HepG2 (cell line): ENCODE results near the gene RAP1GAP2. TPM values are rescaled to one million over a fixed set of nuclear protein-coding genes. Genes with fewer than 3 reads are reported as not detected.

Experiments
- BATF2 ChIP-seq: sonication (generic); formaldehyde crosslinking; IDR thresholded peaks from 2 replicates; pipeline ENCODE4 v1.8.0; 2022; ENCODE audit warnings: mild to moderate bottlenecking, missing genetic modification reagents, moderate library complexity
- BRCA1 ChIP-seq: sonication (generic); formaldehyde crosslinking; IDR thresholded peaks from 2 replicates; pipeline ENCODE4 v1.4.0; 2020; ENCODE audit warnings: missing genetic modification reagents
- GMEB2 ChIP-seq: IDR thresholded peaks from 2 replicates; pipeline ENCODE4 v1.6.1; 2016; ENCODE audit warnings: missing biosample characterization, missing genetic modification reagents, low read depth
- HDAC1 ChIP-seq: sonication (generic); formaldehyde crosslinking; IDR thresholded peaks from 2 replicates; pipeline ENCODE4 v1.5.1; 2020; ENCODE audit warnings: mild to moderate bottlenecking, missing genetic modification reagents
- HNRNPUL1 ChIP-seq: fragments of 200-400 bp; formaldehyde crosslinking; IDR thresholded peaks from 2 replicates; pipeline ENCODE4 v1.6.1; 2017; ENCODE audit warnings: low read depth, mild to moderate bottlenecking, low read length, moderate library complexity
- HOXA3 ChIP-seq: sonication (generic); formaldehyde crosslinking; IDR thresholded peaks from 2 replicates; pipeline ENCODE4 v1.5.0; 2020; ENCODE audit warnings: missing genetic modification reagents
- PRDM4 ChIP-seq: sonication (generic); formaldehyde crosslinking; IDR thresholded peaks from 2 replicates; pipeline ENCODE4 v1.9.0; 2021; ENCODE audit warnings: missing genetic modification reagents, borderline replicate concordance
- ZBED4 ChIP-seq: sonication (generic); formaldehyde crosslinking; IDR thresholded peaks from 2 replicates; pipeline ENCODE4 v1.4.0; 2020; ENCODE audit warnings: missing genetic modification reagents, borderline replicate concordance
- ZFP36L2 ChIP-seq: sonication (generic); formaldehyde crosslinking; IDR thresholded peaks from 2 replicates; pipeline ENCODE4 v1.4.0; 2020; ENCODE audit warnings: missing genetic modification reagents
- ZKSCAN1 ChIP-seq: fragments of 150-350 bp; IDR thresholded peaks from 2 replicates; pipeline ENCODE4 v1.6.1; 2014; ENCODE audit warnings: low read length
- ZNF17 ChIP-seq: sonication (generic); formaldehyde crosslinking; IDR thresholded peaks from 2 replicates; pipeline ENCODE4 v1.5.0; 2020; ENCODE audit warnings: mild to moderate bottlenecking, missing genetic modification reagents
- ZNF367 ChIP-seq: sonication (generic); formaldehyde crosslinking; IDR thresholded peaks from 2 replicates; pipeline ENCODE4 v1.4.0; 2020; ENCODE audit warnings: missing genetic modification reagents, borderline replicate concordance
- ZNF468 ChIP-seq: sonication (generic); formaldehyde crosslinking; IDR thresholded peaks from 2 replicates; pipeline ENCODE4 v1.8.0; 2022; ENCODE audit warnings: mild to moderate bottlenecking, moderate library complexity, missing genetic modification reagents
- ZNF570 ChIP-seq: sonication (generic); formaldehyde crosslinking; IDR thresholded peaks from 2 replicates; pipeline ENCODE4 v1.4.0; 2020; ENCODE audit warnings: mild to moderate bottlenecking, missing genetic modification reagents, borderline replicate concordance
- polyA plus RNA-seq, 8 experiments: library from polyadenylated mRNA; depleted of rRNA in 3 of 8; stranded (reverse) in 7 of 8; unstranded in 1 of 8; fragments of >200 nt; fragmentation: Illumina TruSeq in 4 of 8; extraction: Trizol in 4 of 8; gene quantifications; 2 replicates each; pipeline versions ENCODE4 v1.2.1 to v1.2.3, GENCODE V29; 2011 to 2016; ENCODE audit warnings: low read depth in 4 of 8, missing spikeins in 1 of 8, mixed read lengths in 1 of 8; ENCODE audit not compliant: insufficient read depth in 1 of 8
- total RNA-seq, 5 experiments: library from RNA; depleted of rRNA; stranded (reverse); fragments of >200 nt; fragmentation: Illumina TruSeq; extraction: Trizol; gene quantifications; 2 replicates each; pipeline ENCODE4 v1.2.3, GENCODE V29; 2016; ENCODE audit warnings: low read depth in 1 of 5

RAP1GAP2 gene
- total and polyA plus RNA-seq, 2 of the 13 experiments (the other 11 are each of a cell fraction or from before 2014, with no cell fraction given), result 10.9 to 12.0 TPM

GRCh38 chr17:2881295-2881694 lies 85.1 kb downstream of the RAP1GAP2 start (continued):
- TF ChIP-seq ZBED4 (CRISPR knock-in tag), result no peak
- no peak for TF ChIP-seq PRDM4 (CRISPR knock-in tag)
- no peak for TF ChIP-seq BRCA1 (CRISPR knock-in tag)
- no peak for TF ChIP-seq ZKSCAN1
- no peak for TF ChIP-seq BATF2 (CRISPR knock-in tag)
- no peak for TF ChIP-seq HDAC1 (CRISPR knock-in tag)
- no peak for TF ChIP-seq HOXA3 (CRISPR knock-in tag)
- no peak for TF ChIP-seq GMEB2
- no peak for TF ChIP-seq ZNF468 (CRISPR knock-in tag)
- no peak for TF ChIP-seq ZNF367
- TF ChIP-seq HNRNPUL1, result no peak
- TF ChIP-seq ZFP36L2 (CRISPR knock-in tag), result no peak
- TF ChIP-seq ZNF17, result no peak
- no peak for TF ChIP-seq ZNF570 (CRISPR knock-in tag)
